DND-41 (cell line): ENCODE data around the gene GPR89B.
"Not testable (repeated sequence)": the region's sequence is repeated elsewhere in the genome, so short reads cannot be mapped to it uniquely, and the experiment has no call there.

Experiments
- EZH2 ChIP-seq: IDR thresholded peaks from 3 replicates; pipeline ENCODE4 v1.6.1; 2012; ENCODE audit warnings: borderline replicate concordance, low read depth, mild to moderate bottlenecking, moderate library complexity, low read length, inconsistent platforms; ENCODE audit not compliant: severe bottlenecking
- TF ChIP-seq, protein P1 (sequence below): IDR thresholded peaks from 2 replicates; pipeline ENCODE4 v1.5.1; 2012; ENCODE audit warnings: borderline replicate concordance, low read length, moderate library complexity, mild to moderate bottlenecking; ENCODE audit not compliant: poor library complexity, severe bottlenecking; ENCODE audit errors: extremely low read depth

DNA sequence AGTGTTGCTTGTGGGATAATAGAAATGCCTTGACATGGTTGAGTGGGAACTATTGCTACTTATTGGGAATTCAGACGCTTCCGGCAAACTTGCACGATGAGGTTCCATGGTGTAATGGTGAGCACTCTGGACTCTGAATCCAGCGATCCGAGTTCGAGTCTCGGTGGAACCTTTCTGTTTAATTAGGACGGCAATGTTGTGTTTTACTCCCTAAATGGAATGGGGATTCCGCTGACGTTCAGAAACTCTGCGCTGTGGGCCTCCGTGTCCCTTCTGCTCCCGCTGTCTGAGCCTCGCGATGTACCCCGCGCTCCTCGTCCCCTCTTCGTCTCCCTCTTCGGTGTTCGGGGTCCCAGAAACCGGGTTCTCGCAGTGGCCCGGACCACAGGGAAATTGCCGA lies 104.5 kb downstream of the GPR89B start:
- TF ChIP-seq, protein P1, sequence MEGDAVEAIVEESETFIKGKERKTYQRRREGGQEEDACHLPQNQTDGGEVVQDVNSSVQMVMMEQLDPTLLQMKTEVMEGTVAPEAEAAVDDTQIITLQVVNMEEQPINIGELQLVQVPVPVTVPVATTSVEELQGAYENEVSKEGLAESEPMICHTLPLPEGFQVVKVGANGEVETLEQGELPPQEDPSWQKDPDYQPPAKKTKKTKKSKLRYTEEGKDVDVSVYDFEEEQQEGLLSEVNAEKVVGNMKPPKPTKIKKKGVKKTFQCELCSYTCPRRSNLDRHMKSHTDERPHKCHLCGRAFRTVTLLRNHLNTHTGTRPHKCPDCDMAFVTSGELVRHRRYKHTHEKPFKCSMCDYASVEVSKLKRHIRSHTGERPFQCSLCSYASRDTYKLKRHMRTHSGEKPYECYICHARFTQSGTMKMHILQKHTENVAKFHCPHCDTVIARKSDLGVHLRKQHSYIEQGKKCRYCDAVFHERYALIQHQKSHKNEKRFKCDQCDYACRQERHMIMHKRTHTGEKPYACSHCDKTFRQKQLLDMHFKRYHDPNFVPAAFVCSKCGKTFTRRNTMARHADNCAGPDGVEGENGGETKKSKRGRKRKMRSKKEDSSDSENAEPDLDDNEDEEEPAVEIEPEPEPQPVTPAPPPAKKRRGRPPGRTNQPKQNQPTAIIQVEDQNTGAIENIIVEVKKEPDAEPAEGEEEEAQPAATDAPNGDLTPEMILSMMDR: not testable (repeated sequence)
- TF ChIP-seq EZH2: not testable (repeated sequence)
